CD14-positive monocyte (primary cell): Measurements from ENCODE around the gene SLC66A2. TPM values are rescaled to one million over a fixed set of nuclear protein-coding genes. Genes with fewer than 3 reads are reported as not detected.
A peak's percentile ranks its signal among the peaks of the same experiment; 100 is the strongest.

Experiments
- DNase-seq, 3 donors: peaks; one replicate each; pipeline ENCODE4 v3.0.0-alpha.2; 2011 to 2022
- H2AFZ ChIP-seq: 2 replicates; pipeline ENCODE4 v1.6.0; 2012; ENCODE audit warnings: mild to moderate bottlenecking, low read depth, low read length, inconsistent platforms; ENCODE audit not compliant: insufficient read depth, poor library complexity, severe bottlenecking
- H3K27ac ChIP-seq, 2 donors: 1 replicate in 1 of 2; 2 replicates in 1 of 2; pipeline ENCODE4 v1.5.1; 2012 to 2013; ENCODE audit warnings: low read length in 2 of 2, control low read depth in 1 of 2, inconsistent platforms in 1 of 2, low read depth in 1 of 2, mild to moderate bottlenecking in 1 of 2
- H3K27me3 ChIP-seq, 2 donors: one replicate each; pipeline versions ENCODE4 v1.6.0 to v1.6.1; 2011 to 2013; ENCODE audit warnings: low read length in 2 of 2; ENCODE audit not compliant: control insufficient read depth in 2 of 2, insufficient read depth in 2 of 2
- H3K36me3 ChIP-seq, 2 donors: replicated peaks in 1 of 2; 1 replicate in 1 of 2; 2 replicates in 1 of 2; pipeline versions ENCODE4 v1.5.1 to v1.6.1; 2012 to 2013; ENCODE audit warnings: low read length in 2 of 2, control low read depth in 1 of 2, inconsistent platforms in 1 of 2, mild to moderate bottlenecking in 1 of 2; ENCODE audit not compliant: insufficient read depth in 2 of 2, control insufficient read depth in 1 of 2
- H3K4me1 ChIP-seq, 2 donors: 1 replicate in 1 of 2; 2 replicates in 1 of 2; pipeline versions ENCODE4 v1.5.1 to v1.6.1; 2012 to 2013; ENCODE audit warnings: low read length in 2 of 2, control low read depth in 1 of 2, inconsistent platforms in 1 of 2, mild to moderate bottlenecking in 1 of 2, moderate library complexity in 1 of 2; ENCODE audit not compliant: insufficient read depth in 2 of 2, control insufficient read depth in 1 of 2
- H3K4me2 ChIP-seq: replicated peaks from 2 replicates; pipeline ENCODE3; 2012; ENCODE audit warnings: low read length, moderate library complexity, mild to moderate bottlenecking; ENCODE audit not compliant: poor library complexity, severe bottlenecking; ENCODE audit errors: extremely low read depth
- H3K4me3 ChIP-seq, 3 experiments: fragments of 200-600 bp in 1 of 3; sonication (generic) in 1 of 3; replicated peaks in 1 of 3; 1 replicate in 2 of 3; 2 replicates in 1 of 3; pipeline ENCODE4 v1.5.1; 2011 to 2013; ENCODE audit warnings: low read length in 3 of 3, mild to moderate bottlenecking in 3 of 3, control low read depth in 2 of 3, low read depth in 2 of 3, inconsistent platforms in 1 of 3, moderate library complexity in 1 of 3
- H3K79me2 ChIP-seq: 2 replicates; pipeline ENCODE4 v1.6.0; 2012; ENCODE audit warnings: mild to moderate bottlenecking, control low read depth, inconsistent platforms, low read length, moderate library complexity; ENCODE audit not compliant: insufficient read depth
- H3K9ac ChIP-seq: 2 replicates; pipeline ENCODE4 v1.6.0; 2017; ENCODE audit warnings: low read length, mild to moderate bottlenecking; ENCODE audit not compliant: insufficient read depth, poor library complexity, severe bottlenecking
- H3K9me3 ChIP-seq, 2 donors: replicated peaks in 1 of 2; 1 replicate in 1 of 2; 2 replicates in 1 of 2; pipeline versions ENCODE4 v1.5.1 to v1.6.1; 2012 to 2013; ENCODE audit warnings: low read length in 2 of 2, control low read depth in 1 of 2; ENCODE audit not compliant: control insufficient read depth in 1 of 2, insufficient read depth in 1 of 2
- H4K20me1 ChIP-seq: 2 replicates; pipeline ENCODE4 v1.6.0; 2012; ENCODE audit warnings: mild to moderate bottlenecking, low read length, control low read depth, moderate library complexity; ENCODE audit not compliant: insufficient read depth
- H3K27ac Mint-ChIP-seq, 7 donors: one replicate each; pipeline ENCODE4 v1.8.0; 2020; ENCODE audit warnings: mild to moderate bottlenecking in 7 of 7, mixed read lengths in 7 of 7, moderate library complexity in 6 of 7, inconsistent platforms in 2 of 7
- H3K27me3 Mint-ChIP-seq, 3 donors: one replicate each; pipeline ENCODE4 v1.8.0; 2021 to 2022; ENCODE audit warnings: low read depth in 3 of 3, mild to moderate bottlenecking in 3 of 3, mixed read lengths in 3 of 3, moderate library complexity in 3 of 3, inconsistent platforms in 1 of 3
- H3K36me3 Mint-ChIP-seq, 2 donors: one replicate each; pipeline ENCODE4 v1.8.0; 2020; ENCODE audit warnings: mixed read lengths in 2 of 2, inconsistent platforms in 1 of 2, mild to moderate bottlenecking in 1 of 2
- H3K4me1 Mint-ChIP-seq: one replicate; pipeline ENCODE4 v1.8.0; 2020; ENCODE audit warnings: mild to moderate bottlenecking, mixed read lengths
- H3K4me3 Mint-ChIP-seq, 2 donors: one replicate each; pipeline ENCODE4 v1.8.0; 2020; ENCODE audit warnings: mild to moderate bottlenecking in 2 of 2, mixed read lengths in 2 of 2, moderate library complexity in 1 of 2
- H3K9me3 Mint-ChIP-seq, 7 donors: one replicate each; pipeline ENCODE4 v1.8.0; 2020 to 2022; ENCODE audit warnings: mixed read lengths in 7 of 7, mild to moderate bottlenecking in 6 of 7, moderate library complexity in 6 of 7, inconsistent platforms in 2 of 7
- WGBS: methylation state at CpG from one replicate; pipeline ENCODE4 v1.1.5; 2013; ENCODE audit warnings: missing lambda C conversion rate; ENCODE audit not compliant: insufficient coverage; 5-methylcytosine and 5-hydroxymethylcytosine counted together
- intact Hi-C, 2 donors: fragments of 100-400 bp; cut with micrococcal nuclease; formaldehyde crosslinking; loops; one replicate each; pipeline versions ENCODE4 v1.15.0 to v1.15.1; 2023
- polyA plus RNA-seq, 3 donors: library from polyadenylated mRNA; depleted of rRNA in 1 of 3; unstranded in 2 of 3; stranded (reverse) in 1 of 3; fragments of 300-500 nt in 2 of 3; fragments of >200 nt in 1 of 3; fragmentation: Illumina TruSeq in 2 of 3; gene quantifications; 1 replicate in 2 of 3; 2 replicates in 1 of 3; pipeline ENCODE4 v1.2.3, GENCODE V29; 2012 to 2021
- TF ChIP-seq, protein P1 (sequence below): fragments of 200-600 bp; IDR thresholded peaks from one replicate; pipeline ENCODE4 v1.8.0; 2022; ENCODE audit warnings: antibody characterized with exemption, mild to moderate bottlenecking

Gene SLC66A2
- polyA plus RNA-seq, 3 donors, result 26.8 to 42.6 (median 33.8) TPM

DNA sequence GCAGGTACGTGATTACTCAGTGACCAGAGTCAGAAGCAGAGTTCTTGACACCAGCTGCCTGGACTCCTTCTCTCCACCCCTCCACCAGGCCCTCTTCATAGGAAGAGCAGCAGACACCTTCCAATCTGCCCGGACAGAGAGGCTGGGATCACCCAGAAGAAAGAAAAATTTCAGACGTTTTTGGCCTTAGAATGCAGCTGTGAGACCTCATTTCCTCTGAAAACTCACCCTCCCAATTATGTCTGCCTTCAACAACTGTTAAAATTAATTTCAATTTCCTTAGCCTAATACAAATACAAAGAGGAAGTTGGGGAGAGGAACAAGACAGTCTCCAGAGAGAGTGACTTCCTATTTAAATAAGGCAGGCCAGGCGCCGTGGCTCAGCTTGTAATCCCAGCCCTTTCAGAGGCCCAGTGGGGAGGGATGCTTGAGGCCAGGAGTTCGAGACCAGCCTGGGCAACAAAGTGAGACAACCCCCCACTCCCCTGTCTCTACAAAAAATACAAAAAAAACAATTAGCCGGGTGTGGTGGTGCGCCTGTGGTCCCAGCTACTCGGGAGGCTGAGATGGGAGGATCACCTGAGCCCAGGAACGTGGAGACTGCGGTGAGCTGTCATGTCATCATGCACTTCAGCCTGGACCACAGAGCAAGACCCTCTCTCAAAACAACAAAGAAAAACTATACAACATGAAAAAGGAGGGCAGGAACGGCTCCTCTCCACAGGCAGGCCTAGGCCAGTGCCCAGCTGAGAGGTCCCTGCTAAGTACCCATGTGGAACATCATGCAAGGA lies 1.6 kb downstream of the SLC66A2 start:
- intact Hi-C loops, result loop anchor here (5.0 to 10.0 kb wide), 8 partner anchors 37 to 263 kb away; partner anchors contain the start of genes RBFA (in 2 of the 2), TXNL4A (in 2 of the 2), ADNP2 (in 1 of the 2) and KCNG2 (in 1 of the 2)
- peak overlapping the region; percentile 64 to 80 for H3K27ac ChIP-seq
- TF ChIP-seq, protein P1, sequence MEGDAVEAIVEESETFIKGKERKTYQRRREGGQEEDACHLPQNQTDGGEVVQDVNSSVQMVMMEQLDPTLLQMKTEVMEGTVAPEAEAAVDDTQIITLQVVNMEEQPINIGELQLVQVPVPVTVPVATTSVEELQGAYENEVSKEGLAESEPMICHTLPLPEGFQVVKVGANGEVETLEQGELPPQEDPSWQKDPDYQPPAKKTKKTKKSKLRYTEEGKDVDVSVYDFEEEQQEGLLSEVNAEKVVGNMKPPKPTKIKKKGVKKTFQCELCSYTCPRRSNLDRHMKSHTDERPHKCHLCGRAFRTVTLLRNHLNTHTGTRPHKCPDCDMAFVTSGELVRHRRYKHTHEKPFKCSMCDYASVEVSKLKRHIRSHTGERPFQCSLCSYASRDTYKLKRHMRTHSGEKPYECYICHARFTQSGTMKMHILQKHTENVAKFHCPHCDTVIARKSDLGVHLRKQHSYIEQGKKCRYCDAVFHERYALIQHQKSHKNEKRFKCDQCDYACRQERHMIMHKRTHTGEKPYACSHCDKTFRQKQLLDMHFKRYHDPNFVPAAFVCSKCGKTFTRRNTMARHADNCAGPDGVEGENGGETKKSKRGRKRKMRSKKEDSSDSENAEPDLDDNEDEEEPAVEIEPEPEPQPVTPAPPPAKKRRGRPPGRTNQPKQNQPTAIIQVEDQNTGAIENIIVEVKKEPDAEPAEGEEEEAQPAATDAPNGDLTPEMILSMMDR, result no peak
- peak overlapping the region; percentile 82 for H3K4me2 ChIP-seq
- Mint-ChIP-seq H3K27ac (peak overlapping the region; percentile 85 to 94 (median 93)), H3K27me3 (peaks cover 2 to 14% (median 5%) of the 10 kb centered on the region in 3 donors), H3K4me1 (peaks cover 44% of the 10 kb centered on the region), H3K36me3 (peaks cover 32 to 45% of the 10 kb centered on the region in 2 donors), H3K9me3 (no peaks in the 10 kb centered on the region), H3K4me3 (peak overlapping the region; percentile 87 to 91)
- H4K20me1 ChIP-seq, result peaks cover 58% of the 10 kb centered on the region
- H3K4me3 ChIP-seq, result peak overlapping the region; percentile 62 to 98 (median 82)
- peaks cover 62% of the 10 kb centered on the region for H3K79me2 ChIP-seq
- peaks cover 27 to 37% of the 10 kb centered on the region in 2 donors for H3K4me1 ChIP-seq
- H3K36me3 ChIP-seq, result peaks cover 17 to 41% of the 10 kb centered on the region in 2 donors
- peak overlapping the region; percentile 95 for H3K9ac ChIP-seq
- peaks cover 0 to 2% of the 10 kb centered on the region in 2 donors for H3K27me3 ChIP-seq
- no peak overlapping the region for H2AFZ ChIP-seq
- WGBS, result 20% methylated on average over 9 of the region's 12 CpGs
- no peaks in the 10 kb centered on the region for H3K9me3 ChIP-seq
- peak; percentile 80 to 87 (median 82) for DNase-seq

DNA sequence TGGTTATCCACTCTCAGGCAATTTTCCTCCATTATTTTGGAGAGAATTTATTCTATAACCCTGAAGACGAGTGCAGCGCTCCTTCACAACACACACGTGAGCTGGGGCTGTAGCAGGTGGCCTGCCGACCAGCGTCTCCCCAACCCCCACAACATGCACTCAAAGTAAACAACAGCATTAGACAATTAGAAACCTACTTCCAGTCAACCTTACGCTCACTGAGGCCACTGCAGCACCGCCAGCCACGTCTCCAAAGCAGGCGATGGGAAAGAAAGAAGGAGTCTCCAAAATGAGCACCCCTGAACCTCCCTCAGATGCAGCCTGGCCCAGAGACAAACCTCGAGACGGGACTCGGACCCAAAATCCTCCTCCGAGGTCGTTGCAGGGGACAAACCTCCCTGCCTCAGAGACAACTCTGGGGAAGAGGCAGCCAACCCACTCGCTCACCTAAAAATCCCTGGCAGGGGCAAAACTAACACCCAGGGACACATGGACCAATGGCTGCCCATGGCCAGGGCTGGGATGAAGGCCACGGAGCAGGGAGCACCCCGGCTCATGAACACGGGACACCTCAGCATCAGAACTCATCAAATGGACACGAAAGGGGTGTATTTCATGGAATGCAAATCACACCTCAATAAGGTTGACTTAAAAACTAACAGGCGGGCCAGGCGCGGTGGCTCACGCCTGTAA lies 2.6 kb downstream of the SLC66A2 start:
- H3K27ac ChIP-seq, result peak overlapping the region; percentile 64 to 80
- peak overlapping the region; percentile 95 for H3K9ac ChIP-seq
- peaks cover 23 to 35% of the 10 kb centered on the region in 2 donors for H3K4me1 ChIP-seq
- H2AFZ ChIP-seq, result no peak overlapping the region
- peaks cover 17 to 51% of the 10 kb centered on the region in 2 donors for H3K36me3 ChIP-seq
- H3K4me3 ChIP-seq, result peak overlapping the region in 1 of 3 experiments; percentile 98
- peak overlapping the region; percentile 82 for H3K4me2 ChIP-seq
- Mint-ChIP-seq H3K9me3 (no peaks in the 10 kb centered on the region), H3K27me3 (peaks cover under 1 to 11% (median 5%) of the 10 kb centered on the region in 3 donors), H3K27ac (peak overlapping the region; percentile 85 to 94 (median 93)), H3K4me1 (peaks cover 37% of the 10 kb centered on the region), H3K36me3 (peaks cover 35 to 50% of the 10 kb centered on the region in 2 donors), H3K4me3 (peak overlapping the region; percentile 46 to 87)
- peaks cover 72% of the 10 kb centered on the region for H3K79me2 ChIP-seq
- DNase-seq, result no peak
- peaks cover 0 to 2% of the 10 kb centered on the region in 2 donors for H3K27me3 ChIP-seq
- peaks cover 69% of the 10 kb centered on the region for H4K20me1 ChIP-seq
- no peaks in the 10 kb centered on the region for H3K9me3 ChIP-seq
- TF ChIP-seq, protein P1, result no peak
- intact Hi-C loops, result loop anchor here (5.0 to 10.0 kb wide), 4 partner anchors 37 to 262 kb away; partner anchors contain the start of gene ADNP2 (in 1 of the 2)
- WGBS, result 87% methylated on average over 13 of the region's 23 CpGs
